Measurements from ENCODE around the gene SIDT2. TPM values are rescaled to one million over a fixed set of nuclear protein-coding genes. Genes with fewer than 3 reads are reported as not detected.
"Not testable (repeated sequence)": the region's sequence is repeated elsewhere in the genome, so short reads cannot be mapped to it uniquely, and the experiment has no call there.

SIDT2 gene
- total RNA-seq, 2 experiments from 2014 or later = 21.5 to 26.0 TPM

DNA sequence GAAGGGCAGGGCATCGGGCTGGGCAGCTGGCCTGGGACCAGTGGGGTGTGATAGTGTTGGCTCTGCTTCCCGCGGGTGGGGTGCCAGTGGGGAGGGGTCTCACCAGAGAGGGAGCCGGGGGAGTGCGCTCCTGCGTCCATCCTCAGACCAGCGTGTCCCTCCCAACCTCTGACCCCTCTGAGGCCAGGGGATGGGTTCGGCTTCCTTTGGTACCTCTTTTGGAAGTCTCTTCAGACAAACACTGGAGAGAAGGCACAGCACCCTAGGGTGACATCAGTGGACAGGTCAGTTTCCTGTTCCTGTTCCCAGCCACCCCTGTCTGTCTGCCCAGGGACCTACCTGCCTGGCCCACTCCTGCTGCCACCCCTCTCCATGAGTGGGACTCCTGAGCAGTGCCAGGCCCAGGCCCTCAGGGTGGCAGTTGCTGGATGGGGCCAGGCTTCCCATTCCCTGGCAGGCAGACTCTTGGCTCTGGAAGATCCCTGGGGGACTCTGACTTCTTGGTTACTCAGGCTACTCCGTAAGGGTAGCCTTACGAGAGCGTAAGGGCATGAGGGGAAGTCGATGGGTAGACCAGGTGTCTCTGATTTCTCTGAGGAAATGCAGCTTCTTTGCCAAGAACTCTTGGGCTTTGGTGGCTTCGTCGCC, 23.2 kb downstream of the SIDT2 start:
- Mint-ChIP-seq H3K27ac (no peak overlapping the region), H3K9me3 (no peaks in the 10 kb centered on the region), H3K4me3 (no peak overlapping the region), H3K27me3 (no peaks in the 10 kb centered on the region), H3K4me1 (ENCODE audit: low read depth) (no peaks in the 10 kb centered on the region), H3K36me3 (peaks cover 19% of the 10 kb centered on the region)
- intact Hi-C loops (cut with micrococcal nuclease) = no loop called here
- DNase-seq = no peak
- ChIA-PET POLR2A (no interaction called here), CTCF (interaction anchor here (0.6 to 1.2 kb wide), 2 partner anchors 20 to 25 kb away, joined by 3 read pairs; no protein-coding TSS in a partner anchor)

DNA sequence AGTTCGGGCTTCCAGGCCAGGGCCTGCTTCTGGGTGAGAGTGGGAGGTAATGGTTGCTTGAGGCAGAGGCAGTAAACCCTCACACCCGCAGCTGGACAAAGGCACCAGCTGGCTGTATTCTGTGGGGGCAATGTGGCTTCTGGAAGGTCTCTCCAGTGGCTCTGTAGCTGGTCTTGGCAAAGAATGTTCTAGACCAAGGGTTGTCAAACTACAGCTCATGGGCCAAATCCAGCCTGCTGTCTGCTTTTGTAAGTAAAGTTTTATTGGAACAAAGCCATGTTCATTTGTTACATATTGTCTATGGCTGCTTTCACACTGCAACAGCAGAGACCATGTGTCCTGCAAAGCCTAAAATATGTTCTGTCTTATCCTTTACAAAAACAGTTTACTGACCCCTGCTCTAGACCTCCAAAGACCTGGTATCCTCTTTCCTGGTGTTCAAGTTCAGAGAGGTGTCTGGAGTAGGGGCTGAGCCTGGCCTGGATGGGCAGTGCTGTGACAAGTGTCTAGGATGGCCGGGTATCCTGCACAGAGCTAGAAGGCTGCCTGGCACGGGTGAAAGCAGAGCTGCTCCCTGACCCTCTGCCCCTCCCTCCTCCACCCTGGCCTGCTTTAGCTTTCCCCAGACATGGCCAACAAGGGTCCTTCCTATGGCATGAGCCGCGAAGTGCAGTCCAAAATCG, 24.0 kb downstream of the SIDT2 start:
- intact Hi-C loops (cut with micrococcal nuclease) = no loop called here
- Mint-ChIP-seq H3K4me1 (ENCODE audit: low read depth) (no peaks in the 10 kb centered on the region), H3K36me3 (peaks cover 19% of the 10 kb centered on the region), H3K27ac (no peak overlapping the region), H3K9me3 (no peaks in the 10 kb centered on the region), H3K27me3 (no peaks in the 10 kb centered on the region), H3K4me3 (no peak overlapping the region)
- ChIA-PET CTCF (interaction anchor here (0.6 to 1.2 kb wide), 3 partner anchors 21 to 24 kb away, joined by 3 read pairs; no protein-coding TSS in a partner anchor), POLR2A (interaction anchor here (1.4 kb wide), 1 partner anchor 24 kb away, joined by 3 read pairs; the partner anchor contains the start of gene SIDT2)
- DNase-seq = no peak

DNA sequence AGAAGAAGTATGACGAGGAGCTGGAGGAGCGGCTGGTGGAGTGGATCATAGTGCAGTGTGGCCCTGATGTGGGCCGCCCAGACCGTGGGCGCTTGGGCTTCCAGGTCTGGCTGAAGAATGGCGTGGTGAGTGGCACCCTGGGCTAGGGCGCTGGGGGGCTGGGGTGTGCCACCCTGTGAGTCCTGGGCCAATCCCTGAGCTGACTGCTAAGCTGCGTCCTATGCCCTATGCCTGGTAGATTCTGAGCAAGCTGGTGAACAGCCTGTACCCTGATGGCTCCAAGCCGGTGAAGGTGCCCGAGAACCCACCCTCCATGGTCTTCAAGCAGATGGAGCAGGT, 24.5 kb downstream of the SIDT2 start:
- Mint-ChIP-seq H3K36me3 (peaks cover 15% of the 10 kb centered on the region), H3K9me3 (no peaks in the 10 kb centered on the region), H3K27ac (no peak overlapping the region), H3K27me3 (no peaks in the 10 kb centered on the region), H3K4me3 (no peak overlapping the region), H3K4me1 (ENCODE audit: low read depth) (no peaks in the 10 kb centered on the region)
- intact Hi-C loops (cut with micrococcal nuclease) = no loop called here
- ChIA-PET POLR2A (interaction anchor here (1.4 kb wide), 1 partner anchor 25 kb away, joined by 3 read pairs; the partner anchor contains the start of gene SIDT2), CTCF (interaction anchor here (1.1 kb wide), 1 partner anchor 24 kb away, joined by 3 read pairs; no protein-coding TSS in a partner anchor)
- no peak for DNase-seq

DNA sequence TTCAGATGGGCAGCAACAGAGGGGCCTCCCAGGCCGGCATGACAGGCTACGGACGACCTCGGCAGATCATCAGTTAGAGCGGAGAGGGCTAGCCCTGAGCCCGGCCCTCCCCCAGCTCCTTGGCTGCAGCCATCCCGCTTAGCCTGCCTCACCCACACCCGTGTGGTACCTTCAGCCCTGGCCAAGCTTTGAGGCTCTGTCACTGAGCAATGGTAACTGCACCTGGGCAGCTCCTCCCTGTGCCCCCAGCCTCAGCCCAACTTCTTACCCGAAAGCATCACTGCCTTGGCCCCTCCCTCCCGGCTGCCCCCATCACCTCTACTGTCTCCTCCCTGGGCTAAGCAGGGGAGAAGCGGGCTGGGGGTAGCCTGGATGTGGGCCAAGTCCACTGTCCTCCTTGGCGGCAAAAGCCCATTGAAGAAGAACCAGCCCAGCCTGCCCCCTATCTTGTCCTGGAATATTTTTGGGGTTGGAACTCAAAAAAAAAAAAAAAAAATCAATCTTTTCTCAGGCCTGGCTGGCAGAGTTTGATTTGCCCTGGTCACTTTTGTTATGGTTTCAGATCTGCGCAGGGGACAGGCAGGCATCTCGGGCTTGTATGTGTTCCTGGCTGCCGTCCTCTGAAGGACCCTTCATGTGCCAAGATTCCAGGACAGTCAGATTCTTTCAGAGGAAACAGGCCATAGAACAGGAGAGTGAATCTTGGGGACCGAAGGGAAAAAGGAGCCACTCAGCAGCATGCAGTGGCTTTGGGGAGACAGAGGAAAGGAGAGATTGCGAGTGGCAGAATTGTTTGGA, 25.9 kb downstream of the SIDT2 start:
- Mint-ChIP-seq H3K4me3 (no peak overlapping the region), H3K36me3 (peaks cover 15% of the 10 kb centered on the region), H3K4me1 (ENCODE audit: low read depth) (no peaks in the 10 kb centered on the region), H3K27me3 (no peaks in the 10 kb centered on the region), H3K9me3 (no peaks in the 10 kb centered on the region), H3K27ac (no peak overlapping the region)
- CTCF ChIA-PET = interaction anchor here (0.7 to 1.4 kb wide), 2 partner anchors 8 to 21 kb away, joined by 3 to 4 read pairs; no protein-coding TSS in a partner anchor
- DNase-seq = no peak
- intact Hi-C loops (cut with micrococcal nuclease) = loop anchor here (5.0 kb wide), 1 partner anchor 72 kb away; no protein-coding TSS in a partner anchor
- POLR2A ChIA-PET = no interaction called here

DNA sequence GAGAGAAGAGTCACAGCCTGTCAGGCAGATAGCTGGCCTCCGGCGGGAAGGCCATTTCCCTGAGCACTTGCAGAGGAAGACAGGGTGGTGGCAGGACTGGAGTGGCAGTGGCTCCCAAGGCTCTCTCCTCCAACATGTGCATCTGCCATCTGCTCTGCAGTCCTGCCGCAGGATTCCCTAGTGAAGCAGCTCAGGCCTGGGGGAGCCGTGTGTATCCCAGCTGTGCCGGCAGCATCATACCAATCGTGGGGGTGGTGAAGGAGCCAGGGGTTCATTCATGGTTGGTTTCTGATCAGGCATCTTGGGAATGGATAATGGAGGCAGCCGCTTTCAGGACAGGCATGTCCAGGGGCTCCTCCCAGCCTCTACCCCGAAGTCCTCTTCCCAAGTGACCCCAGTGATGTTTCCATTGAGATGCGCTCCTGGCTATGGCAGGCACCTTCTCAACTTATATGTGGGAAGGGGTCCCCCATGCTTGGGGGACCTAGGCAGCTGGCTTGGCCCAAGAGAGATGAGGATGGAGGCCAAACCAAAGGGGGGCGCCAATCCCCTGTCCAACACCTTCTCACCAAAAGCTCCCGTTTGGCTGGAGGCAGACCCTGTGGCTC, 26.8 kb downstream of the SIDT2 start:
- Mint-ChIP-seq H3K4me1 (ENCODE audit: low read depth) (no peaks in the 10 kb centered on the region), H3K27me3 (no peaks in the 10 kb centered on the region), H3K27ac (no peak overlapping the region), H3K4me3 (no peak overlapping the region), H3K36me3 (peaks cover 19% of the 10 kb centered on the region), H3K9me3 (no peaks in the 10 kb centered on the region)
- intact Hi-C loops (cut with micrococcal nuclease) = loop anchor here (5.0 kb wide), 1 partner anchor 73 kb away; no protein-coding TSS in a partner anchor
- POLR2A ChIA-PET = no interaction called here
- no peak for DNase-seq
- CTCF ChIA-PET = interaction anchor here (1.4 kb wide), 1 partner anchor 20 kb away, joined by 4 read pairs; no protein-coding TSS in a partner anchor

DNA sequence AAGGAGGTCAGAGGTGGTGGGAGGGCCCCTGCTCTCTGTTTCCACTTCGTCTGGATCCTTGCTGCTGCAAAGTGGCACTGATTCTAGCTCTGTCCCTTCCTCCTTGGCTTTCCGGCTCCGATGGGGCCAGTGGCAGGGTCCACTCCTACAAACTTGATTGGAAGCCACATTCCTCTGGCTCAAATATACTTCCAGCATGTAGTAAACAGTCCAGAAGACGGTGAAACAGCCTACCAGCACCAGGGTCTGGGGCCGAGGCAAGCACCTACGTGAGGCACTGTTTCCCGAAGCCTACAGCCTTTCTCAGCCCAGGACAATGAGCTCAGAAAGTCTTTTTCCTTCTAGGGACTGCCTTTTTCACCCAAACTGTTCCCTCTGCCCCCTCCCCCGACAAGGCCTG, 27.6 kb downstream of the SIDT2 start:
- CTCF ChIA-PET; H3K4me3 Mint-ChIP-seq; DNase-seq; H3K4me1 Mint-ChIP-seq (ENCODE audit: low read depth); POLR2A ChIA-PET; H3K27ac Mint-ChIP-seq; H3K9me3 Mint-ChIP-seq; H3K27me3 Mint-ChIP-seq: not testable (repeated sequence)
- H3K36me3 Mint-ChIP-seq = peaks cover 22% of the 10 kb centered on the region
- intact Hi-C loops (cut with micrococcal nuclease) = loop anchor here (5.0 kb wide), 1 partner anchor 74 kb away; no protein-coding TSS in a partner anchor

DNA sequence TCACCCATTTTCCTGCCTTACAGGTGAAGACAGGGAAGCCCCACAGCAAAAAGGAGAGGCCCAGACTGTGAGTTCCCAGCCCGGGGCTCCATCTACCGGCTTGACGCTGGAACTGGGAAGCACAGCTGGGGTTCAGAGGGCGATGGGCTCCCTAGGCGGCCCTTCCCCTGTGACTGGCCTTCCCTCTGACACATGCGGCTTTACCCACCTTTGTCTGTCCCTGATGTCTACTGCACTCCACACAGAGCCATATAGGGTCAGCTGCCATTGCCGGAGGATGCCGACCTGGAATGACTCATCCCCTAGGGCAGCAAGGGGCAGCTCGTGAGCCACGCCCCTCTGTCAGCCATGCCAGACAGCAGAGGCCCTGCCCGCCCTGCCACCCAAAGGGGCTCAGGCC, 28.3 kb downstream of the SIDT2 start:
- H3K4me1 Mint-ChIP-seq (ENCODE audit: low read depth); CTCF ChIA-PET; H3K27ac Mint-ChIP-seq; DNase-seq; POLR2A ChIA-PET; H3K4me3 Mint-ChIP-seq; H3K27me3 Mint-ChIP-seq; H3K9me3 Mint-ChIP-seq: not testable (repeated sequence)
- intact Hi-C loops (cut with micrococcal nuclease) = loop anchor here (5.0 kb wide), 1 partner anchor 75 kb away; no protein-coding TSS in a partner anchor
- H3K36me3 Mint-ChIP-seq = peaks cover 29% of the 10 kb centered on the region

DNA sequence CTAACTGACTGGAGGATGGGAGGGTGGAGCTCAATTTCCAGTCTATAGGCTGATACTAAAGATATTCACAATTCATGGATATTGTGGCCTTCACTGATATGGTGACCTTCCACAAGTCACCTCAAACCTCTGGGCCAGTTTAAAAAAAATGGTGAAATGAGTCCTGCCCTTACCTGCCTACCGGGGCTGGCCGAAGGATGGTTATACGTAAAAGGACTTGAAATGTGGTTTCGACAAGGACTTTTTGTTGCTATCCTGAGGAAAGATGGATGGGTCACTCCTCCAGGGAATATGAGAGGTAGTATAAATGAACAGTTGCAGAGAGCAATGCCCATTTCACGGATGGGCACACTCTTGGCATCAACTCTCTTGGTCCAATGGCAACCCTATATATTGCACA, 28.9 kb downstream of the SIDT2 start:
- DNase-seq; CTCF ChIA-PET; H3K4me1 Mint-ChIP-seq (ENCODE audit: low read depth); H3K27me3 Mint-ChIP-seq; H3K9me3 Mint-ChIP-seq; POLR2A ChIA-PET; H3K4me3 Mint-ChIP-seq; H3K27ac Mint-ChIP-seq: not testable (repeated sequence)
- peaks cover 29% of the 10 kb centered on the region for H3K36me3 Mint-ChIP-seq
- intact Hi-C loops (cut with micrococcal nuclease) = loop anchor here (5.0 kb wide), 1 partner anchor 75 kb away; no protein-coding TSS in a partner anchor

DNA sequence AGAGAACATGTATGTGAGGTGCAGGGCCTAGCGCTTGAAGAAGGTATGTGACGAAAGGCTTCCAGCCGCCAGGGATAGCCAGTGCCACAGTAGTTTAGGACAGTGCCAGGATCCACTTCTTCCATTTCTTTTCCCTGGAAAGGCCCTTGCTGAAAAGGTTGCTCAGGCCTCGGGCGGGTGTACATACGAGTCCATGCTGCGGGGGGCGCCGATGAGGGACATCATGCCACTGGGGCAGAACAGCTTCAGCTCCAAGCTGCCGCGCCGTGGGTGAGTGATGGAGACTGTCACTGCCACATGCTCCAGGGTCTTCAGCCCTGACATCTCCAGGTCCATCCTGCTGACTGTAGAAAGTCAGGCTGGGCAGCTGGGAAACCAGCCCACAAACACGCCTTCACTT, 30.2 kb downstream of the SIDT2 start:
- H3K4me1 Mint-ChIP-seq (ENCODE audit: low read depth); CTCF ChIA-PET; POLR2A ChIA-PET; H3K4me3 Mint-ChIP-seq; H3K27me3 Mint-ChIP-seq; H3K27ac Mint-ChIP-seq; H3K9me3 Mint-ChIP-seq: not testable (repeated sequence)
- peaks cover 32% of the 10 kb centered on the region for H3K36me3 Mint-ChIP-seq
- intact Hi-C loops (cut with micrococcal nuclease) = loop anchor here (5.0 kb wide), 1 partner anchor 76 kb away; no protein-coding TSS in a partner anchor
- DNase-seq = peak; percentile 18

DNA sequence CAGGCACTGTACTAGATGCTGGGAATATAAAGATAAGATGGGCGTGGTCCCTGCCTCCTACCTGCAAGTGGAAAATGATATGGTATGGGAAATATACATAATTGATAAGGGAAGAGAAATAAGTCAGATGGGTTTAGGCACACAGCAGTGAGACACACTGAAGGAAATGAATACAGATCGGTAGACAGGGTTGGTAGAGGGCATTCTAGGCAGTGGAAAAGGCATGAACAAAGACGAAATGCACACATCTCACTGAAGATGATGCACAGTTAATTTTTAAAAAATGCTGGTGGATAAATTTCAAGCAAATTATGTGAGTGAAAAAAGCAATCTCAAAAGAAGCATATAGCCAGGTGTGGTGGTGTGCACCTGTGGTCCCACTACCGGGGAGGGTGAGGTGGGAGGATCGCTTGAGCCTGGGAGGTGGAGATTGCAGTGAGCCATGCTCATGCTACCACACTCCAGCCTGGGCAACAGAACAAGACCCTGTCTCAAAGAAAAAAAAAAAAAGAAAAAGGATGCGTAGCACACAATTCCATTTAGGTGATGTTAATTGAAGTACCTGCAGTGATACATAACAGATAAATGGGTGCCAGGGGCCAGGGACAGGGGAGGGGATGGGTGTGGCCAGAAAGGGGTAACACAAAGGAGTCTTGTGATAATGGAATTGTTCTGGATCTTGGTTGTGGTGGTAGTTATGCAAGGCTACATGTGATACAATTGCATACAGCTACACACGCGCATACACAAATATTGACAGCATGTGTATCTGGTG, 31.0 kb downstream of the SIDT2 start:
- POLR2A ChIA-PET; H3K27ac Mint-ChIP-seq; H3K4me1 Mint-ChIP-seq (ENCODE audit: low read depth); DNase-seq; H3K9me3 Mint-ChIP-seq; H3K27me3 Mint-ChIP-seq; H3K4me3 Mint-ChIP-seq: not testable (repeated sequence)
- peaks cover 33% of the 10 kb centered on the region for H3K36me3 Mint-ChIP-seq
- CTCF ChIA-PET = interaction anchor here (0.6 kb wide), 1 partner anchor 17 kb away, joined by 3 read pairs; no protein-coding TSS in a partner anchor
- intact Hi-C loops (cut with micrococcal nuclease) = loop anchor here (5.0 kb wide), 1 partner anchor 77 kb away; no protein-coding TSS in a partner anchor

DNA sequence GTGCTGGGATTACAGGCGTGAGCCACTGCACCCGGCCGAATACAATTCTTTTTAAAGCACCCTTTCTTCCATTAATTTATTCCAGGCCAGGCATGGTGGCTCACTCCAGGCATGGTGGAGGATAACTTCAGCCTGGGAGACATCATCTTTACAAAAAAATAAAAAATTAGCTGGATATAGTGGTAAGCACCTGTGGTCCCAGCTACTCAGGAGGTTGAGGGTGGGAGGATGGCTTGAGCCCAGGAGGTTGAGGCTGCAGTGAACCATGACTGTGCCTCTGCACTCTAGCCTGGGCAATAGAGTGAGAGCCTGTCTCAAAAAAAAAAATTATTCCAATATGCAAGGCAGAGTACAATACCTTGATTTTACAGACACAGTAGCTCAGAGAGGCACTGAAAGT, 32.1 kb downstream of the SIDT2 start:
- no peaks in the 10 kb centered on the region for H3K27me3 Mint-ChIP-seq
- ChIA-PET POLR2A (interaction anchor here (0.9 kb wide), 1 partner anchor 8 kb away, joined by 3 read pairs; no protein-coding TSS in a partner anchor), CTCF (interaction anchor here (0.5 to 1.8 kb wide), 6 partner anchors 12 to 31 kb away, joined by 3 to 11 read pairs (median 4); no protein-coding TSS in a partner anchor)
- no peaks in the 10 kb centered on the region for H3K9me3 Mint-ChIP-seq
- peaks cover 2% of the 10 kb centered on the region for H3K4me1 Mint-ChIP-seq (ENCODE audit: low read depth)
- H3K36me3 Mint-ChIP-seq = peaks cover 32% of the 10 kb centered on the region
- intact Hi-C loops (cut with micrococcal nuclease) = no loop called here
- DNase-seq = no peak
- H3K4me3 Mint-ChIP-seq = no peak overlapping the region
- no peak overlapping the region for H3K27ac Mint-ChIP-seq

Data from activated CD4-positive, alpha-beta memory T cell treated with anti-CD3 and anti-CD28 coated beads for 36 hours (primary cell).